ENCODE data around the gene BICC1. TPM values are rescaled to one million over a fixed set of nuclear protein-coding genes. Genes with fewer than 3 reads are reported as not detected.

Gene BICC1
- total RNA-seq, 1 experiment from 2014 or later: 118 TPM

GRCh38 chr10:58599927-58600553, 87.4 kb downstream of the BICC1 start:
- intact Hi-C loops (cut with micrococcal nuclease; ENCODE audit: unreplicated experiment): loop anchor here (2.0 kb wide), 1 partner anchor 15 kb away; no protein-coding TSS in a partner anchor
- peaks cover 22% of the 10 kb centered on the region for H3K4me1 Mint-ChIP-seq (ENCODE audit: low read depth, unreplicated experiment)
- no peak overlapping the region for H3K27ac Mint-ChIP-seq (ENCODE audit: unreplicated experiment)
- BruUV-seq (replicated peaks): no TSS peak
- TF ChIP-seq CTCF (IDR thresholded peaks at IDR 0.05; ENCODE audit: insufficient read depth in 1 of 2, low read depth in 1 of 2, low read length in 1 of 2, severe bottlenecking in 1 of 2, unreplicated experiment in 1 of 2): no peak
- ChIA-PET CTCF (no interaction called here), POLR2A (no interaction called here)
- H3K4me3 ChIP-seq (ENCODE audit: low read depth, low read length): no peak overlapping the region
- no peaks in the 10 kb centered on the region for H3K36me3 ChIP-seq (ENCODE audit: control insufficient read depth, insufficient read depth, low read length)
- H3K36me3 Mint-ChIP-seq (ENCODE audit: insufficient read depth, unreplicated experiment): peaks cover 74% of the 10 kb centered on the region
- no peaks in the 10 kb centered on the region for H3K27me3 ChIP-seq (replicated peaks; ENCODE audit: control insufficient read depth, insufficient read depth, low read length)
- no peaks in the 10 kb centered on the region for H3K27me3 Mint-ChIP-seq (ENCODE audit: insufficient read depth, unreplicated experiment)
- peaks cover 23% of the 10 kb centered on the region for H3K4me1 ChIP-seq
- no peak overlapping the region for H3K4me3 Mint-ChIP-seq (ENCODE audit: unreplicated experiment)
- H3K9me3 Mint-ChIP-seq (ENCODE audit: unreplicated experiment): peaks cover 59% of the 10 kb centered on the region
- no peak for DNase-seq
- H3K9me3 ChIP-seq: peaks cover 39% of the 10 kb centered on the region

- Histone ChIP-seq H3K27me3 (replicated peaks; ENCODE audit: control insufficient read depth, insufficient read depth, low read length) (no peaks in the 10 kb centered on the region), H3K36me3 (ENCODE audit: control insufficient read depth, insufficient read depth, low read length) (no peaks in the 10 kb centered on the region), H3K4me3 (ENCODE audit: low read depth, low read length) (no peak overlapping the region), H3K9me3 (0 out of 2 replicates have a peak, but pooled peaks cover 3% of the 10 kb centered on the region), H3K4me1 (peaks cover 10% of the 10 kb centered on the region; the same call in 1 of the 2 replicates)
- DNase-seq: no peak
- no peak overlapping the region for H3K4me3 Mint-ChIP-seq (ENCODE audit: unreplicated experiment)
- peaks cover 29% of the 10 kb centered on the region for H3K9me3 Mint-ChIP-seq (ENCODE audit: unreplicated experiment)
- H3K27me3 Mint-ChIP-seq (ENCODE audit: insufficient read depth, unreplicated experiment): no peaks in the 10 kb centered on the region
- no peak for TF ChIP-seq CTCF (IDR thresholded peaks at IDR 0.05; ENCODE audit: insufficient read depth in 1 of 2, low read depth in 1 of 2, low read length in 1 of 2, severe bottlenecking in 1 of 2, unreplicated experiment in 1 of 2)
- POLR2A ChIA-PET: interaction anchor here (0.6 kb wide), 1 partner anchor 18 kb away, joined by 3 read pairs; no protein-coding TSS in a partner anchor
- H3K36me3 Mint-ChIP-seq (ENCODE audit: insufficient read depth, unreplicated experiment): peaks cover 42% of the 10 kb centered on the region
- H3K27ac Mint-ChIP-seq (ENCODE audit: unreplicated experiment): peak overlapping the region; percentile 11
- H3K4me1 Mint-ChIP-seq (ENCODE audit: low read depth, unreplicated experiment): peaks cover 13% of the 10 kb centered on the region
- CTCF ChIA-PET: interaction anchor here (0.7 to 1.5 kb wide), 2 partner anchors 33 to 77 kb away, joined by 4 read pairs; no protein-coding TSS in a partner anchor
- intact Hi-C loops (cut with micrococcal nuclease; ENCODE audit: unreplicated experiment): no loop called here
- no TSS peak for BruUV-seq (replicated peaks)
Measured at GRCh38 chr10:58608351-58608750, 95.7 kb downstream of the BICC1 start.

GRCh38 chr10:58608826-58609531, 96.3 kb downstream of the BICC1 start:
- intact Hi-C loops (cut with micrococcal nuclease; ENCODE audit: unreplicated experiment): no loop called here
- 0 out of 2 replicates have a peak, but pooled peaks cover 3% of the 10 kb centered on the region for H3K9me3 ChIP-seq
- H3K9me3 Mint-ChIP-seq (ENCODE audit: unreplicated experiment): peaks cover 23% of the 10 kb centered on the region
- no peak for DNase-seq
- no peak overlapping the region for H3K4me3 Mint-ChIP-seq (ENCODE audit: unreplicated experiment)
- peaks cover 37% of the 10 kb centered on the region for H3K36me3 Mint-ChIP-seq (ENCODE audit: insufficient read depth, unreplicated experiment)
- TF ChIP-seq CTCF (IDR thresholded peaks at IDR 0.05; ENCODE audit: insufficient read depth in 1 of 2, low read depth in 1 of 2, low read length in 1 of 2, severe bottlenecking in 1 of 2, unreplicated experiment in 1 of 2): no peak
- no peak overlapping the region for H3K4me3 ChIP-seq (ENCODE audit: low read depth, low read length)
- H3K4me1 ChIP-seq: peaks cover 10% of the 10 kb centered on the region; the same call in 1 of the 2 replicates
- H3K4me1 Mint-ChIP-seq (ENCODE audit: low read depth, unreplicated experiment): peaks cover 13% of the 10 kb centered on the region
- POLR2A ChIA-PET: interaction anchor here (0.6 kb wide), 2 partner anchors 18 to 209 kb away, joined by 3 to 11 read pairs; no protein-coding TSS in a partner anchor
- CTCF ChIA-PET: interaction anchor here (0.7 to 1.5 kb wide), 2 partner anchors 32 to 78 kb away, joined by 4 read pairs; no protein-coding TSS in a partner anchor
- H3K27ac Mint-ChIP-seq (ENCODE audit: unreplicated experiment): no peak overlapping the region
- H3K36me3 ChIP-seq (ENCODE audit: control insufficient read depth, insufficient read depth, low read length): no peaks in the 10 kb centered on the region
- no peaks in the 10 kb centered on the region for H3K27me3 Mint-ChIP-seq (ENCODE audit: insufficient read depth, unreplicated experiment)
- H3K27me3 ChIP-seq (replicated peaks; ENCODE audit: control insufficient read depth, insufficient read depth, low read length): no peaks in the 10 kb centered on the region
- no TSS peak for BruUV-seq (replicated peaks)
